Stimulated activated CD8-positive, alpha-beta memory T cell treated with anti-CD3 and anti-CD28 coated beads, Interleukin-2, amount 100 ng/mL, for 48 hours (primary cell): ENCODE data around the gene FAM107A.
"Not testable (repeated sequence)": the region's sequence is repeated elsewhere in the genome, so short reads cannot be mapped to it uniquely, and the experiment has no call there.

ENCODE experiments used
- DNase-seq, 2 donors: peaks; one replicate each; pipeline ENCODE4 v3.0.0-alpha.2; 2020; ENCODE audit warnings: low read depth in 2 of 2

FAM107A gene

DNA sequence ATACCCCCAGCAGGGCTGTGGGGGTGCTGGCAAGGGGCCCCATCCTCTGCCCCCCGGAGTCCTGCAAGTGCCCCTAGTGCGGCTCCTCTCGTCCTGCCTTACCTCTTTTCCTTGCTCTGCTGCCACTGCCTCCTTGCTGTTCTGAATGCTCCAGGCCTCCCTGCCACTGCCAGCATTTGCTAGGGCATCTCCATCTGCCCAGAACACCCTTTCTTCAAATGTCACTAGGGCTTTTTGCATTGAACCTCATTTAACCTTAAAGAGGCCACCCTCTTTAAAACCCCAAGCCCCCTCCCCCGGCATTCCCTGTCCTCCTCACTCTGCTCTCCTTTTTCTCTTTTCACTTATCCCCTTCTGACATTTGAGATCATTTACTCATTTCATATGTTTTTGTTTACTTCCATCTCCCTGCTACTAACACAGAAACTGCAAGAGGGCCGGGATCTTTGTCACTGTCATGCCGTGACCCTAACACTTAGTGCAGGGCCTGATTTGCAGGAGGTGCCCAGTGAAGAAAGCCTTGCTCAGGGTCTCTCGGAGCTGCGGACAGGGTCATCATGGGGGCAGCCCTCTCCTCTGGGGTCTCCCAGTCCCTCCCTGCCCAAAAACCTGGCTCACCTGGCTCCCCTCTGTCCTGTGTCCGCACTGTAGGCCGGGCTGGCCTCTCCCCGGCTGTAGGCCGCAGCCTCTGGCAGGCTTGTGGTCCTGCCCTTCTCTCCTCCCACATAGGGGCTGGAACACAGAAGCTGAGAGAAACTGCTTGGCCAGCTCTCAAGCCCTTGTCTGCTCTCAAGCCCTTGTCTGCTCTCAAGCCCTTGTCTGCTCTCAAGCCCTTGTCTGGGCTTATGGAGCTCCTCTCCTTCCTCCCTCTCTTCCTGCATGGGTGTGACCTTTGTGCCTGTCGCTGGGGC is 40.4 kb downstream of the FAM107A start, which contains the start of gene ACOX2:
ACOX2 (minus strand) TSS at position 690 of the 911 bp plus-strand sequence. CDS start 2,084 bp downstream, outside the sequence.
- DNase-seq, result no peak

DNA sequence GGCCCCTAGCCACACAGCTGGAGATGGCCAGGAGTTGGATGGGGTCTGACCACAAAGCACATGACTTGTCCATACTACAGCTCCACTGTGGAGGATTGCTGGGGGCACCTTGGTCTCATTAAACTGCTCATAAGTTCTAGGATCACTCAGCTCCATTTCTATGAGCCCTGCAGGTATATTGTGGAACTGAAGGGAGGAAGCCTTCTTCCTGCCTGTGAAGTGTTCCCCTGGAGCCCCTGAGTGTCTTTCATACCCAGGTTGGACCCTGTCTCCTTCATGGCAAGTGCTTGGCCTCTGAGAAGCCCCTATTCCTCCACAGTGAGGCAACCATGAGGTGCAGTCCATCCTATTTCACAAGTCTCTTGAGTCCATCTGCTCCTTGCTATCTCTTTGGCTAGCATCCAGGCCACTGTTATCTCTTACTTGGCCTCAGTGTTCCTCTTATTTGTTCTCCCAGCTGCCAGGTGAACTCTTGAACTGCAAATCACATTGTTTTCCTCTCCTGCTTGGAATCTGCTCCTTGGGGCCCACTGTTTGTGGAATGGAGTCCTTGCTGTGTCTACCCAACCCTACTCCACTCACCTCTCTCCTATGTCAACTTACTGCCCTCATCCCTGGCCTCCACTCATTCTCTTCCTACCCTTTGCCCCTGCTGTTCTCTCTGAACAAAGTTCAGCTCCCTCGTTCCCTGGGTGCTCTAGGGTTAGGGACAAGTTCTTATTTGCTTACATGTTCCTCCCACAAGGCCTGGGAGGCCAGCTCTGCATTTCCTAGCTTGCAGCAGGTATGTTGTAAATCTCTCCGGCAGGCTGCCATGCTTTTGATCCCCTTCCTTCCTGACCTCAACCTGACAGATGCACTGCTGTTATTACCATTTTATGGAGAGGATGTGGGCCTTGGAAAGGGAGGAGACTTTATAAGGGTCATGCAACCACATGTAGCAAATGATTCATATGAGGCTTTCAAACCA is 41.4 kb downstream of the FAM107A start:
- no peak for DNase-seq

DNA sequence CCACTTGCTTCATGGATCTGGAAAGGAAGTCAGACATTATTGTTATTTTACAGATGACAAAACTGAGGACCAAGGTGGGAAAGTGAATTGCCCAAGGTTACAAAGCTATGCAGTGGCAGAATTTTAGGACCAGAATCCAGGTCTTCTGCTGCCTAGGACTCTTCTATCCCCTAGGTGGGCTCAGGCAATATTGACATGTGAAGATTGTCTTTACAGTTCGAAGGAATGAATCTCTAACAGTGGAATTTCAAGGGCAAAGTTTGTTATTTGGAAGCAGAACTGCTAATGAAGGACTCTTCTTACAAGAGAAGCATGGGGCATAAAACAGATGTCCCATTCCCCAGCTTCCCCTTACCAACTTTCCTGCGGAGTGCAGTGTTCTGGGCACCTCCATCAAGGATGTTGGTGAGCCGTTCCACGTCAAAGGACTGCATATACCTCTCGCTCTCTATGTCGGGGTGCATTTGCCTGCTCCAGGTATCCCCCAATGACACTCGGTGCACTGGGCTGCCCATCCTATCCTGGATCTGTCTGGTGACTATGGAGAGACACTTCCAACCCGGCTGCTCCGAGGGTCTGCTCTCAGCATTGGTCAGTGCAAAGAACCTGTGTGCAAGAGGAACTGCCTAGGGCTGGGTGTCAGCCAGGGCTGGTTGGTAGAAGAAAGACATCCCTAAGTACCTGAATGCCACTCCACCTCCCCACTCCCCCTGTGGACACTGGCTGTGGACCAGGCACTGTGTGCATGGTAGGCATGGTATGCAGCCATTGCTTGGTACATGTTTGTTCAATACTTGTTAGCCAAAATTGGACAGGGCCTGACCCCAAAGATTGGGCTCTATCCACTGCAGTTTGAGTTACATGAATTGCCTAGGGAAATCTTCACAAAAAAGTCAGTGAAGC is 42.3 kb downstream of the FAM107A start:
- no peak for DNase-seq

DNA sequence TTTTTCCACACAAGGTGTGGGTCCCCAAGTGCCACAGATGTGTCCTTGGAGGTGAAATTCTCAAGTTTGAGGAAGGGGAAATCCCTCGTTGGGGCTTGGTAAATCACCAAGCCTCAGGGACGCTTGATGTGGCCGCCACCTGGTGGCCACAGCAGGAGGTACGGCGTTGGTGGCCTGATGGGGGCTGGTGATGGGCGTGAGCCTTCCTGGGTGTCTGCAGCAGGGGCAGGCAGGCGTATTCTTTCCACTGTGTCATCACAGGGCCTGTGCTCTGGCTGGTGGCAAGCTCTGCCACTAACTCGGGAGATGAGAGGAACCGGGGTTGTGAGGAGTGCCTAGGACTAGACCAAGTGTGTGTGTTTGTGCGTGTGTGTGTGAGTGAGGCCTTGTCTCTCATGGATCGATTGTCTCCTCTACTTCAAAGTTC is 44.4 kb downstream of the FAM107A start:
- peak; percentile 71 to 75 for DNase-seq

DNA sequence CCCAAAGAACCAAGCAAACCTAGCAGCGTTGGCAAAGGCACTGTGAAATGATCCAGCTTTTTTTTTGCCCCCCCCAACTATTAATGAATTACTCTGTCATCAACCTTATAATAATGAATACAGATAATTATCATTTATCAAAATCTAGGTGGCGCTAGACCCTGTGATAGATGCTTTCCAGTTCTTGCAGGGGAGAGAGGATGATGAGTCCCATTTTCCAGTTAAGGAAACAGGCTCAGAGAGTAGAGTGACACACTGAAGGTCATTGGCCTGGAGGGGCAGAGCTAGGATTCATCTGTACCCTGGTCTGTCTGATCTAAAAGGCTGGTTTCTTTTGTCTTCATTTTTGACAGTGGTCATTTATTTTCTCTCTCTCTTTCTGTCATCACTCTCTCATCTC is 45.2 kb downstream of the FAM107A start:
- no peak for DNase-seq

DNA sequence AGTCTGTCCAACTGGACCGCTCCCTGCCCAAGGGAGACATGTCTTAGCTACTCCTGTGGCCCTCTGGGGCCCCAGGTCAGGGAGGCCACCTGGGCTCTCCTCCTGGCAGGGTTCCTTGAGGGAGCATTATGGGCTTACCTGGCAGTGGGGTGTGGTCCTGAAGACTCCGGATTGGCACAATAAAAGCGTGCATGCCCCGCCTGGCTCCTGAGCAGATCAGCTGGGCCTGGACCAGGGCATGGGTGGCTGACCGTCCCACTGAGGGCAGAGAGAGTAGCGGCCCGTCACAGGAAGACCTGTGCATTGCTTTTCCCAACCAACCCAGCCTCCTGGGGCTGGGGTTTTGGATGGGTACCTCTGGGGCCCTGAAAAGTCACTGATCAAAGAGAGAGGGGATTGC is 45.6 kb downstream of the FAM107A start:
- DNase-seq, result no peak

DNA sequence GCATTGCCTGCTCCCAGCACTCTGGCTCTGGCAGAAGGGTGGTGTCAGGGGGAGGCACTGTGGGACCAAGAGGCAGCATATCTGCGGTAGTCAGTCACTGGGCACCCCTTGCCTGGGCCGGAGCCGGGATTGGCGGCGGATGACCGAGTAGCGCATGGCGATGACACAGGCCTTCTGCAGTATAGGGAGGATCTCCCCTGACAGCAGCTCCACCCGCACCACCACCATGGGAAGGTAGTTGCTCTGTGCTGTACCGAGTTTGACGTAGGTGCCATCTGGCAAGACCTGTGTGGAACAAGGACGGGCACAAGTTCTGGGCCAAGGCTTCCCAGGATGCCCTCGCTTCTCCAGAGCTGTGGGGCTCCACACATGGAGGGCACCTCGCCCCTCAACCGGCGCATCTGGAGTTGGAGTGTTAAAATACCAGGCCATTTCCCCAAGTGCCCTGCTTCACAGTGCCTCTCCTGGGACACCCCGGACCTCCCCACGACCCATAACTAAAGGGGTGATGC is 46.8 kb downstream of the FAM107A start:
- DNase-seq, result no peak

DNA sequence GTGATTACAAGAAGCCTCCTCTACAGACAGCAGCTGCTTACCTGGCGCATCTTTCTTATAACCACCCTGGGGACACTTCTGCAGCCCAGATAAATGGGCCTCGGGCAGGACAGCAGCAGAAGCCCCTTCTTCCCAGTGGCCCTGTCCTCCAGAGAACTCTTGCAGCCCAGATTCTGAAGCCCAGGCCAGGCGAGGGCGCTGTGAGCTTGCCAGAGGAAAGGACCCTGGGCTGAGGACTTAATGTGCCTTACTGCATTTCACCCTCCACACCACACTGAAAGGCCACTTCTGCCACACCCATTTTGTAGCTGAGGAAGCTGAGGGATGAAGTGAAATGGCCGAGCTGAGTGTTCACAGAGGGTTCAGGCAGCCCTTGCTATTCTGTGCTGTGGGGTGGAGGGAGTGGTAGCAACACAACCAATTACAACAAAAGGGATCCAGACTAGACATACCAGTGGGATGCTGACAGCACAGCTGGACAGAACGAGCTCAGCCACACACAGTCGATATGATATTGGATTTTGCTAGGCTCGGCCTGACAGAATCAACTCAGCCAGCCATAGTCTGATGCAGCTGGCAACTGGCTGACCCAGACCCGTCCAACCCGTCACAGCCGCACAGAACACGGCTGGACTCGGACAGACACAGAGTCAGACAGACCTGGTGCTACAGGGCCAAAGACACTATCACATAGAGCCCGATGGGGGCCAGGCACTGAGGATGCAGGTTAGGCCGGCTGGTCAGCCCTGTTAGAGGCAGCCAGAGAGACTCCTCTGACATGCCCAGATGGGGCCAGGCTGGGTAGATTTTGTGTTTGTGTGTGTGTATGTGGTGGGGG is 47.5 kb downstream of the FAM107A start:
- no peak for DNase-seq

DNA sequence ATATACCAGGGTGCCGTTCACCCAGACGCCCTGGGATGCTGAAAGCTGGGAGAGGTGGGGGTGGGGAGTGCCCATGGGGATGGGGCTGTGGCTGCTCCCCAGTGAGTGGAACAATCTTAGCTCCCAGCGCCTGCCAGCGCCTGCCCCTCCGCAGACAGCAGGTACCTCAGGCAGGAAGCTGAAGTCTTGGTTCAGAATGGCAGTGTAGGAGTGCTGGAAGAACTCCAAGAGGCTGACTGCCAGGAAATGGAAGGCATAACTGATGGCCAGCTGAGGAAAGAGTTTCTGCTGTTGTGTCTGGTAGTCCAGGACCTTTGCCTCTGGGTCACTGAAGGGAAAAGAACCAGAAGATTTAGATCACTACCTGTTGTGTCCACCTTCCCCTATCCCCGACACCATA is 48.6 kb downstream of the FAM107A start:
- no peak for DNase-seq

DNA sequence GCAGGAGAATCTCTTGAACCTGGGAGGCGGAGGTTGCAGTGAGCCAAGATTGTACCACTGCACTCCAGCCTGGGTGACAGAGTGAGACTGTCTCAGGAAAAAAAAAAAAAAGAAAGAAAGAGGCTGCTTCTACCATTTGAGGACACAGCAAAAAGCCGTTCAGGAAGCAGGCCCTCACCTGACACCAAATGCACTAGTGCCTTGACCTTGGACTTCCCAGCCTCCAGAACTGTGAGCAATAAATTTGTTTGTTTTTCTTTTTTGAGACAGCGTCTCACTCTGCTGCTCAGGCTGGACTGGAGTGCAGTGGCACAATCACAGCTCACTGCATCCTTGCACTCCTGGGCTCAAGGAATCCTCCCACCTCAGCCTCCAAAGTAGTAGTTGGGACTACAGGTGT is 49.8 kb downstream of the FAM107A start:
- not testable (repeated sequence) for DNase-seq

DNA sequence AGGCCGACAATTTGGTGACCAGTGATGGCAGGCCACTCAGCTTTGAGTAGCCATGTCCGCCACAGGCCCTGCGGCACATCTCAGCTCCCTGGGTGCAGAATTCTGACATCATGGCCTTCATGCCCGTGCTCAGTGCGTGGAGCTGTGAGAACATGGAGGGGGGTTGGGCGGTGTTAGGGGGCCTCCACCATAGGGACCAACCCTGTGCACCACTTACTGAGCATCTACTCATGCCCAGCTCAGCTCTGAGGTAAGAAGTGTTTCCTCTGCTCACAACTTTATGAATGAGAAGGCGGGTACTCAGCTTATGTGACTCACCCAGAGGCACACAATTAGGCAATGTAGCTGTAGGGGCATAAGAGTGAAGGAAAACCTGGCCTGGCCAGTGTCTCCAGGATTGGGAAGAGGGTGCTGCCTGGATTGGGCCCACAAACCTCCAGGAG is 50.7 kb downstream of the FAM107A start:
- DNase-seq, result no peak

DNA sequence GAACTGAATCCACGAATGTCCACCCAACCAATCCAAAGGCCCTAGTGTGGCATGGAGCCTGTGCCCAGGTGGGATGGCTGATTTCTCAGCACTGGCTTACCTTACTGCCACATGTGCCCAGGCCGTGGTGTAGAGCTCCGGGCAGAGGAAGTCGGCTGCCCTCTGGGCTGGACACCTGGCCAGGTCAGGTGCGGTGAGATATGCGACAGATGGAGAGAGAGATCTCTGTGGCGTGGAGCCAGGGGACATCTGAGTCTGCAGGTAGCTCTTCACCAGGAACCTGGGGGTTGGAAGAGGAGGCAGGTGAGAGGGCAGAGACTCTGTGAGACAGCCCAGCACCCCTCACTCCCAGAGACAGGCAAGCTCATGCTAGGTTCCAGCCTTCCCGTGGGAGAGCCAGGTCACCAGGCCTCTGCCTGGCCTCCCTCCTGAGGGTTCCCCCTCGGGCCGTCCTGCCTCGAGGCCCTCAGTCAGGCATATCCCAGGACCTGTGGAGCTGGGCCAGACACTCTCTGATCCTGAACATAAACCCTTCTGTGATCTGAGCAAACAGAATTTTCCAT is 52.8 kb downstream of the FAM107A start:
- DNase-seq, result no peak

DNA sequence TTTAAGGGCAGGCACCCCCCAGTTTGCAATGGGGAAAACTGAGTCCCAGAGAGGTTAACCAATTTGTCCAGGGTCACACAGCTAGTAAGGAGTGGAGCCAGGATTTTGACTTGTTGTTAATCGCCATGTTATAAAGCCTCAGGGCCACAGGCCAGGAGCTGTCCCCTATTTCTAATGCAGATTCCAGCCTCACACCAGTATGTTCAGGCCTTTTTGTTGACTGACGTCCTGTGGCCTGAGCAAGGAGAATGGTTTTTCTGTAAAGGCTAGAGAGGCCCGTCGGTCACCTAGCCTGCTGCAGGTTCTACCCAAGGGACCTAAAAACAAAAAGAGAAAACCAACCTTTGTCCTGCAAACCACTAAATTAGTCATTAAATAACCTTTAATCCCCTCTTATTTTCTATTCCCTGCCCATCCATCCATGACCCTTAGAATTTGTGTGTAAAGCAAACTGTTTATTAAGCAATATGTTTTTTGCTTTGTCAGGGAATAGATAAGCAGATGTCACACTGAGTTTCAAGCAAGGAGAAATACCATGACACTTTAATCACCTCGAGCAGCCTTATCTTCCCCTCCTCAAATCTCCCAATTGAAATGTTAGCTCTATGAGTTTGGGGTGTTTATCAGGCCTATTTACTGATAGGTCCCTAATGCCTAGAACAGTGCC is 54.3 kb downstream of the FAM107A start:
- no peak for DNase-seq

DNA sequence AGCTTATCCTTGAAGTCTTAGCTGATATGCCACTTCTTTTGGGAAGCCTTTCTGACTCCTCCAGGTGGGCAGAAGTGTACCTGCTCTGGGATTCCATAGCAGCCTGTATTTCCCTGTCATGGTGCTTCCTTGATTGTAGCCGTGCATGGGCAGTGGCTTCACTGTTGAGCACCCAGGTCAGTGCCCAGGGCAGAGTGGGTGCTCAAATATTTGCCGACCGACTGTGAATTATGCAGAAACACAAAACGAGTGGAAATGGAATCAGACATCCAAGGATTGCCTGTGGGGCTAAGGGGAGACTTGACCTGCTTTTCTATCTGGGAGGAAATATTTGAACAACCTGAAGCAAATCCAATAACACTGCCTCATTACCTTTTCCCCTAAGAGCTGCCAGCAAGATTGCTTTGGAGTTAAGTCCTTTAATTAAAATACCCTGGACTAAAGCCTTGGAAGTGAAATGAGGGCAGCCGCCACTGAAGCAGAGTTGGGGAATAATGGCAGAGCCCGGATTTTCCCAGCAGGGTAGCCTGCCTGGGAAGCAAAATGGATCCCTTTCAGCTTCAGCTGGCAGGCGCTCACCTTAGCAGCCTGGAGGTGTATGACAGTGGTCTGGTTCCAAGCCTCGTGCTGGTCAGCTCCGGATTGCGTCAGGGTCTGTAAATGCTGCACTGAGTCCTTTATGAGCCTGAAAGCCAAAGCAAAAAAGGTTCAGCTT is 55.1 kb downstream of the FAM107A start:
- no peak for DNase-seq

DNA sequence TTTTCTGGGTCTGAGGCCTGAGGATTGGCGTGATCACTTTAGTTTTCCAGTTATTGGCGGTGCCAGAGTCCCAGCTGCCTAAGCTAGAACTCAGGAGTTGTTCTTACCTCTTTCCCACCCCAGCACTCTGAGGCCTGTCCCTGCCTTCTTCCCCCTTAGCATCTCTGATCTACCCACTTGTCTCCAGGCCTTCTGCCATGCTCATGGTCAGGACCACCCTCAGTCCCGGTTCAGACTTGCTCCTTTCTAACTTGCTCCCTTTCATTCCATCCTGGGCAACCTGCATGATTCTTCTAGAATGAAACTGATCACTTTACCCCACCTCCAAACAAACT is 55.9 kb downstream of the FAM107A start:
- DNase-seq, result no peak

DNA sequence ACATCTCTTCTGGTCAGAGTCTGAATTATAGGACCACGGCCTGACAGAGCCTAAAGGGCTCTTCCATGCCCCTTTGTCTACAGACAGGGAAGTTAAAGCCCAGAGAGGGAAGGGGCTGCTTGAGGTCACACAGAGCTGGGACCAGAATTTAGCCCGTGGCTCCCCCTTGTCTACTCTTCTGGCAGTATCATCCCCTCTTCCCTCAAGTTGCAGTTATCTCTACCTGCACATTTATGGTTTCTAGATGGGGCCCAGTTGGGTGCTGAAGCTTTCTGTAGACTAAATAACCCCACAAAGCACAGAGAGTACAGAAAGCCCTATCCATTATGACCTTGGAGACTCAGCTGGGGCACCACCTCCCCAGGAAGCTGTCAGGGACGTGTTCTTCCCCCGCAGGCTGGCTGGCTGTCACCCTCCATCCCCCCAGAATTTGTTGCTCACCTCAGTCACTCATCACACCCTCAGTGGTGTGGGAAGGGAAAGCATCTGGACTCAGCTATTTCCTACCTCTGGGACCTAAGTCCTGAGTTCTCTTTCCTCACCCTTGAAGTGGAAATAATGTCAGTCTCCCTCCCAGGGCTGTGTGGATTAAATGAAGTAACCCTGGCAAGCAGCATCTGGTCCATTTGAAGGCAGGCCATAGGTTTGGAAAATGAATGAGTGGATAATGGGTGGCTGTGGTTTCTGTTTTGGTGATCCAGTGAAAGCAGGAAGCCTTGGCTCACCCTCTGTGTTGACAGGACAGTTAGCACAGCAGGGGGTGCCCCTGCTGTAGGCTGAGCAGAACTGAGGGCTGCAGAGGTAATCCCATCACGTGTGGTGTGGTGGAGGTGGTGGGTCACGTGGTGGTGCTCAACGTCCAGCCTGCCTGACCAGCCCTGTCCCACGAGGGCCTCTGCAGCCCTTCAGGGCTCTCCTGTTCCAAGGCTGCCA is 56.5 kb downstream of the FAM107A start:
- no peak for DNase-seq

DNA sequence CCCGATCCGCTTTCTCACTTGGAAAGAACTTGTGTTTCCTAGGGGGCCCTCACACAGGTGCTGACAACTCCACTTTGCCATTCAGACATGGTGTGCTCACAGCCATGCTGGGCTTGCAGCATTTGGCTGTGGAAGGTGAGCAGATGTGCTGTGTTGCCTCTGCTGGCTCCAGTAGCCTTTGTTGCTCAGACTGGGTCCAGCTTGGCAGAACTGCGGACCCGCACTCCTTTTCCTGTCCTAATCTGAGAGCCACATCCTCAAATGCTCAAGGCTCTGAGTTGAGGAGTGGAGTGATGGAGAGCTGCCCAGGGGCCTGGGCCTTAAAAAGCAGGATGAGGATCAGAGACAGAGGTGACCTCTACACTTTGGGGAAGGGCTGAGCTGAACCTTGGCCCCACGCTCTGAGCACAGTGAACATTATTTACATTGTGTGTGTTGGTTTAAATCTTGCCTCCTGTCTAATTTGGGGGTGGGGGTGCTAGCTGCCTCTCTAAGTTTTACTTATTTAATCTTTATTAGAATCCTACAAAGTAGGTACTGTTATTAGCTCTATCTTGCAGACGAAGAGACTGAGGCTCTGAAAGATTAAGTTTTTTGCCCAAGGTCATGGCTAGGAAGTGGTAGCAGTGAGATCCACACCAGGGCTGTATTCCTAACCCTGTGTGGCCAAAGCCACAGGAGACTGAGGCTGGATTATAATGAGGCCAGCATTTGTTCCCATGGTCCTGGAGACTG is 57.4 kb downstream of the FAM107A start:
- no peak for DNase-seq
